SKM-1 (cell line): ENCODE data around the gene GSK3A.

ENCODE experiments used
- DNase-seq: peaks from one replicate; lab custom pipeline; 2025; ENCODE audit not compliant: unreplicated experiment; lab: John Stamatoyannopoulos, UW

GSK3A gene

DNA sequence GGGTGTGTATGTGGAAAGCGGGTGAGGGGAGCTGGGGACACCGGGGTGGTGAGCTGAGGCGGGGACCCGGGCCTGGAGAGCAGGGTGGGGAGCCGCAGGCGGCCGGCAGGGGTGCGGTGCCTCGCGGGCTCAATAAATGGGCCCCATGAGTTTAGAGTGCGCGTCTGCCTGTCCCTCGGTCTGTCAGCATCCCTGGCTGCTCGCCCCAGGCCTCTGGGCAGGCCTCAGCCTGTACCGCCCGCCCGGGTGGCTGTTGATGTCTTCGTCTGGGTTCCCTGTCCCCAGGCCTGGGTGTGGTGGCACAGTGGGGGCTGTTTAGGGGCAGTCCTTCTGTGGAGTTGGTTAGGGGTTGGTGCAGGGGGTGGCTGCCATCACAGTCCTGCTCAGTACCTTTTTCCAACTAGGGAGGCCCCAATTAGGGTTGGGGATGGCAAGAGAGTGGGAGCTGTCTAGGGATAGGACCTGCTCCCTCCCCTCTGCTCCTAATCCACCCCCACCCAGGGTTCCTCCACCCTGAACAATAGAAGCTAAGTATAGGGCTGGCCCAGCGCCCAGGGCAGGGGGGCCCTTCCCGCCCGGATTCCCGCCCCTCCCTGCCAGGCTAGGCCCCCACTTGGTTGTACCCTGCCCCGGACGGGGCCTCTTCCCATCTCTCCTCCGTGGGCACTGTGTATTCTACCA, 38.9 kb upstream of the GSK3A start:
- DNase-seq = no peak

DNA sequence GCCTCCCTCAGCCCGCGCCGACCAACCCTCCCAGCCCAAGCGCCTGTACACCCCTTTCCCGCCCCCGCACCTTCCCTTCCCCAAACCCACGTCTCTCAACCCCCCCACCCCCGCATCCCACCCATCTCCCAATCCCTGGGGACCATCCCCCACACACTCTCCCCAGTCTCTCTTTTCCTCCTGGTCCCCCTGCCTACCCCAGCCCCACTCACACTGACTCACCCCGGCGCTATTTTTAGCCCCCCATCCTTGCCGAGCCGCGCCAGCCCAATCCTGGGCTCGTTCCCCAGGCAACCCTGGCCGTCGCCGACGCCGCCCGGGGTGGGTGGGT, 38.4 kb upstream of the GSK3A start:
- DNase-seq = no peak

DNA sequence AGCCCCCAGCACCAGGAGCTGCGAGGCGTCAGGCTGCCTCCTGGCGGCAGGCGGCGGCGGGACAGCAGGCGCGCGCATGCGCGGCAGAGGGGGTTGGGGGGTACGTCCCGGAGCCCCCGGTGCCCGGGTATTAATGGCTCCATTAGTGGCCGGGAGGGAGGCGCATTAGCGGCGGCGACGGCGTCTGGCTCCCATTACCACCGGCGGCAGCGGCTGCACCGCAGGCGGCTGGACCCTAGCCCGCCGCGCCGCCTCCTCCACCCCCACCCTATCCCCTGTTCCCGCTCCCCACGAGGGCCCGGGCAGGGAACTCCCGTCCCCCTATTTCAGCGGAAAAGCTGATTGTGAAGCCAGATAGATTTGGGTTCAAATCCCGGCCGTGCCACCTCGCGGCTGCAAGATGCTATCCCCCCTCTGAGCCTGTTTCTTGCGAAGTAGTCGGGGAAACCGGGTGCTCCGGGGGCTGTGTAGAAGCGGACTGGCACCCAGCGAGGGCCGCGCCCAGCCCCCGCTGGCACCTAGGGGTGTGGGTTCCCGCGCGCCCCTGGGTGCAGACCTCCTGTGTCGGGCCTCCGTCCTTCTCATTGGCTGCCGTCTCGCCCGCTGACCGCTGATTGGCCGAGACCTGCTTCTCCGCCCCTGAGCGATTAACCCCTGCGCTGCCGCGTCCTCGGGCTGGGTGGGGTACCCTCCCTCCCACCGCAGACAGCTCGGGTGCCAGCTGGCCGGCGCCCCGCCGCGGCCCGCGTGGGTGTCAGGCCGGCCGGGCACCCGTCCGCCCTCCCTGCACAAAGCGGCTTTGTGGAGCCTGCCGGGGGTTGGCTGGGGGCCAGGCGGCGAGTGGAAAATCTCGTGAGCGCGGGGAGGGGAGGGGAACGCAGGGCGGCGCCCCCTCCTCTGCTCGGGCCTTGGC, 37.8 kb upstream of the GSK3A start:
- DNase-seq = no peak

DNA sequence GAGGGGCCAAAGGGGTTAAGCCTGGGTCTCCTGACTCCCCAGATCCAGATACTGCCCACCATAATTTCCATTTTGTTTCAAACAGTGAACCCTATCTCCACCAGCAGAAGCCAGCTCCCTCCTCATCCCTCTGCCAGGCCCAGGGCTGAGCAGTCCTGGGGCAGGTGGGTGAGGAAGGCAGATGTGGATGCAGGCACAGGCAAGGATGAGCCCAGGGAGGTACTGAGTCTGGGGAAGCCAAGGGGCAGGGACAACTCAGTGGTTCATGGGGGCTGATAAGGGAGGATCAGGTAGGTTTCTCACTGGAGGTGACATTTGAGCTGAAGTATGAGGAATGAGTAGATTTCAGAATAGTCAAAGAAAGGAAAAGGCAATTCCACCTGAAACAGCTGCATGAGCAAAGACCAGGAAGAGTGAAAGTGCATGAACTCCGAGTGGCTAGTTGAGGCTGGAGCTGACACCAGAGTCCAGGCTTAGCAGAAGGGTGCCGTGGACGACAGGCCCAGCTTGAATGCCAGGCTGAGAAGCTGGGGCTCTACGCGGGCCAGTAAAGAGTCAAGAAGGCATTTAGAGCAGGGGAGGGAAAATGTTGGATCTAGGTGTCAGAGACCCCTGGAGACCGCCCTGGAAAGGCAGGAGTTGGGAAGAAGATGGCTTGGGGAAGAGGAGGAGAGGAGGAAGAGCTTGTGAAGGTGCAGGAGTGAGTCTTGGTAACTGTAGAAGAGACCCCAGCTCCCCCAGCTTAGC, 36.9 kb upstream of the GSK3A start:
- no peak for DNase-seq

DNA sequence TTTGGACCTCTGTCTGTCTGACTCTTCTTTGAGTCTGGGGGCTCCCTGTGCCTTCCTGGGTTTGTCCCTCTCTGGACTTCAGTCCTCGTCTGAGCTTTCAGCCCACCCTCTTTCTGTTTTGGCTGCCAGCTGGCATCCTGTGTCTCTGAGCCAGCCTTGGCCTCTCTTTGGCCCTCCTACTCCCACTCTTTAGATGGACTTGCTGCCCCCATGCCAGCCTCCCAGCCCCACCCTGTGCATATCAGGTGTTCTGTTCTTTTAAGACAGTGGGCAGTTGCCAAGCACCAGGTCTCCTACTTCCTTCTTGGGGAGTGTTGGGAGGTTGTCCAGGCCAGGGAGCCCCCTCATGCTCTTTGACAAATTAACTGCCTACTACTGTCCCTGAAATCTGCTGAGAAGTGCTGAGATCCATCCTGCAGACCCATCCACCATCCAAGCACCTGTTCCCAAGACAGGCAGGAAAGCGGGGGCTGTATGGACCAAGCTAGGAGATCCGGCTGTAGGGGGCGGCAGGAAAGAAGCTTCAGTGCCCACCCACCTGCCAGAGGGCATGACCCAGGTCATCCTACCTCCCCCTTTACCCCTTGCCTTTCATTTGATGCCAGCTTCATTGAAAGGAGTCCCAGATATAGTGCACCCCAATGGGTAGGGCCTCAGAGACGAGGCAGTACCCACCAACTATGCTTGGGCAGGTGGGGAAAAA, 36.2 kb upstream of the GSK3A start:
- no peak for DNase-seq

DNA sequence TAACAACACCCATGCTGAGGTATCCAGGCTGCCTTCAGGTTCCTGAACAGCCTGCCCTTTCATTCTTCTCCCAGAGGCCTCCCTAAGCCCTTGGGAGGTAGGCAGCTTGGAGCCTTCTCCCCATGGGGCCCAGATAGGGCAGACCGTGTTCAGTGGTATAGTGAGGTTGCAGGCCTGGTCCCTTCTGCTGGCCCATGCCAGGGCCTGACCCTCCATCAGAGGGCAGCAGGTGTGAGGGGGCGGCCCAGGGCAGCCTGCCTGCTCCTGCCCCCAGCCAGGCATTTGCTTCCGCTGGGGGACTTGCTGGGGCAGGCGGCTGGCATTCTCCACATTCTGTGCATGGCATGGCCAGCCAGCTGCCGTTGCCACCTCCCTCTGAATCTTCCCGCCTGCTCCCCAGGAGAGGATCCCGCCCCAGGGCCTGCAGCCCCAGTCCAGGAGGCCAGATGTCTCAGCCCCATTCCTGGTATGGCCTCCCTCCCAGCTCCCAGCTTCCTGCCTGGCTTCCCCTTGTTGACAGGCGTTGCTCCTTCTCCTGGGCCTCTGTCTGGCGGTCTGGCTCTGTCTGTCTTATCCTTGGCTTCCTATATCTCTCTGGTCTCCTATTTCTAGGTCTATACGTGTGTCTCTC, 35.5 kb upstream of the GSK3A start:
- DNase-seq = no peak

DNA sequence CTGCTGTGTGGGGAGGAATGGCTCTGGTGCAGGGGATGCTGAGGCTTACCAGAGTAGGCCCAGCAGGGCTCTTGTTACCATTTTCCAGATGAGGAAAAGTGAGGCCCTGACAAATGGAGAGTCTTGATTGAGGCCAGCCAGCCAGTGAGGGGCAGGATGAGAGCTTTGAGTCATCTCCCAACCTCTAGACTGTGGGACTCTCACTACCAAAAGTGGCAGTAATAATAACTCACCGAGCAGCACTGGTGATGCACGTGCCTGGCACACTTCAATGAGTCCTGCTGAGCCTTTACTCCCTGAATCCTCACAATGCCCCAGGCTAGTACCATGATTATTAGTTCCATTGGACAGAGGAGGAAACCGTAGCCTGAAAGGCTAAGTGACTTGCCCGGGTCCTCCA, 34.4 kb upstream of the GSK3A start:
- no peak for DNase-seq

DNA sequence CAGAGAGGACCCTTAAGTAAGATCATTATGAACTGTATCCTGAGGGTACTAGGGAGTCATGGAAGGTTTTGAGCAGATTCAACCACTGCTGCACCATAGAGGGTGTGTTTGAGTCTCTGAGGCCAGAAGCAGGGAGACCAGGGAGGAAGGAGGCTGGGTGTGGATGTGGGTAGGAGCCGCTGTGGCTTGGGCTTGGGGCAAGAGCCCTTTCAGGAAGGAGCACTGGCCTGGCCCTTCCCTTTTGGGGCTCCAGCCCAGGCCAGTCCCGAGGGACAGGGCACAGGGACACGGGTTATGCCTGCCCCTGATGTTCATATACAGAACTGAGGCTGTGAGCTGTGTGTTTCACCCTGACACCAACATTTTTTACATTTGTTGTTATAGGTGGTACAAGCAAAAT, 33.9 kb upstream of the GSK3A start:
- DNase-seq = no peak

DNA sequence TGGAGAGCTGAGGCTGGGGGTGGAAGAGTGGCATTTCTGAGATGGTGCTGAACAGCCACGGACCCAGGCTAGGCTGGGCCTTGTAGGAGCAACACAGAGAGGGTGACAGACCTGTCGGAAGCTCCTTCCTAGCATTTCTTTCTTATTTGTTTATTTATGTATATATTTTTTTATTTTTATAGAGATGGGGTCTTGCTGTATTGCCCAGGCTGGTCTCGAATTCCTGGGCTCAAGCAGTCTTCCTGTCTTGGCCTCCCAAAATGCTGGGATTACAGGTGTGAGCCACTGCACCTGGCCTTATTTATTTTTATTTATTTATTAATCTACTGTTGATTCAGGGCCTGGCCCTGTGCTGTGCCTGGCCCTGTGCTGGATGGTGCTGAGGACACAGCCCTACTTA, 33.1 kb upstream of the GSK3A start:
- no peak for DNase-seq

DNA sequence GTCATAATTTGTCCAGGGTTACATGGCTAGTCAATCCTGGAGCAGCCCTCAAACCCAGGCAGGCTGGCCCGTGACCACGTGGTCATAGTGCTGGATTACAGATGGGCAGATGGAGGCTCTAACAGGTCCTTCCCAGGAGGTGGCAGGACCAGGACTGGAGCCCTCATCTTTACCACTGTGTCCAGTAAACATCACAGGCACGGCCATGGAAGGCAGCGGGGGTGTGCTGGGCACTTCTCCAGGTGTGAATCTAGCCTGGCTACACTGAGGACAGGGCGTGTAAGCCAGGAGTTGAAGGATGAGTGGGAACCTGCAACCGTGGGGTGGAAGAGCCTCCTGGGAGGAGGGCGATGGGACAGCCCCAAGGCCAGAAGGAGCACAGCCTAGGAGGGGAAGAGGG, 32.7 kb upstream of the GSK3A start:
- DNase-seq = no peak

DNA sequence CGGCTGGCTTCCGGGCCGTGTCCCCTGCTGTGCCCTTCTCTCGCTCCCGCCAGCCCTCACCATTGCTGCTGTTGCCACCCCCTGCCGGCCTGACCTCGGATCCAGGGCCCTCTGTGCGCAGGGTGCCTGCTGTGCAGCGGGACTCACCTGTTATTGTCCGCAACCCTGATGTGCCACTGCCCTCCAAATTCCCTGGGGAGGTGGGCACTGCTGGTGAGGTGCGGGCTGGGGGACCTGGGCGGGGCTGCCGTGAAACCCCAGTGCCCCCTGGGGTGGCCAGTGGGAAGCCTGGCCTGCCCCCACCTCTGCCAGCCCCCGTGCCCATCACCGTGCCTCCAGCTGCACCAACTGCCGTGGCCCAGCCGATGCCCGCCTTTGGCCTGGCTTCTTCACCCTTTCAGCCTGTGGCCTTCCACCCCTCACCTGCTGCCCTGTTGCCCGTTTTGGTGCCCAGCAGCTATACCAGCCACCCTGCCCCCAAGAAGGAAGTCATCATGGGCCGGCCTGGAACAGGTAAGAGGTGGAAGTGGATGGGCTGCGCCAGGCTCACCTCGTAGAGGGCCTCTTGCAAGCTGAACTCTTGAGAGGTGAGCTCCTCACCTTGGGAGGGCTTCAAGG, 31.8 kb upstream of the GSK3A start:
- DNase-seq = no peak

DNA sequence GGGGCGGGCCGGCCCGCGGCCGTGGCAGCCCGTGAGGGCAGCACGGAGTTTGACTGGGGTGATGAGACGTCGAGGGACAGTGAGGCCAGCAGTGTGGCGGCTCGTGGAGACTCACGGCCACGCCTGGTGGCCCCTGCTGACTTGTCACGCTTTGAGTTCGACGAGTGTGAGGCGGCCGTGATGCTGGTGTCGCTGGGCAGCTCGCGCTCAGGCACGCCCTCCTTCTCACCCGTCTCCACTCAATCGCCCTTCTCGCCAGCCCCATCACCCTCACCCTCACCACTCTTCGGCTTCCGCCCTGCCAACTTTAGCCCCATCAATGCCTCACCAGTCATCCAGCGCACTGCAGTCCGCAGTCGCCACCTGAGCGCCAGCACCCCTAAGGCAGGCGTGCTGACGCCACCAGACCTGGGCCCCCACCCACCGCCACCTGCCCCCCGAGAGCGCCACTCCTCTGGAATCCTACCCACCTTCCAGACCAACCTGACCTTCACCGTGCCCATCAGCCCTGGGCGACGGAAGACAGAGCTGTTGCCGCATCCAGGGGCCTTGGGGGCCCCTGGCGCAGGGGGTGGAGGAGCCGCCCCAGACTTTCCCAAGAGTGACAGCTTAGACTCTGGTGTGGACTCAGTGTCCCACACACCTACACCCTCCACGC, 31.1 kb upstream of the GSK3A start:
- DNase-seq = no peak

DNA sequence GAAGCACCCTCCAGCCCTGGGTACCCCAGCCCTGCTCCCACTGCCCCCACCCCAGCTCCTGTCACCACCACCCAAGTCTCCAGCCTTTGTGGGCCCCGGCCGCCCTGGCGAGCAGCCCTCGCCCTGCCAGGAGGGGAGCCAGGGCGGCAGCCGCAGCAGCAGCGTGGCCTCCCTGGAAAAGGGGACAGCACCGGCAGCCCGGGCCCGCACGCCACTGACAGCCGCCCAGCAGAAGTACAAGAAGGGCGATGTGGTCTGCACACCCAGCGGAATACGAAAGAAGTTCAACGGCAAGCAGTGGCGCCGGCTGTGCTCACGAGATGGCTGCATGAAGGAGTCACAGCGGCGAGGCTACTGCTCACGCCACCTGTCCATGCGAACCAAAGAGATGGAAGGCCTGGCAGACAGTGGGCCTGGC, 30.6 kb upstream of the GSK3A start:
- no peak for DNase-seq

DNA sequence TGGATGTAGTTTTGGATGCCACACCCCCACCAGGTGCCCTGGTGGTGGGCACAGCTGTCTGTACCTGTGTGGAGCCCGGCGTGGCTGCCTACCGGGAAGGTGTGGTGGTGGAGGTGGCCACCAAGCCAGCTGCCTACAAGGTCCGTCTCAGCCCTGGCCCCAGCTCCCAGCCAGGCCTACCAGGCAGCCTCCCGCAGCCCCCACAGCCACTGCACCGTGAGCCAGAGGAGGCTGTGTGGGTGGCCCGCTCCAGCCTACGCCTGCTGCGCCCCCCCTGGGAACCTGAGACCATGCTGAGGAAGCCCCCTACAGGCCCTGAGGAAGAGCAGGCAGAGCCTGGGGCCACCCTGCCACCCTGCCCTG, 30.1 kb upstream of the GSK3A start:
- DNase-seq = no peak

DNA sequence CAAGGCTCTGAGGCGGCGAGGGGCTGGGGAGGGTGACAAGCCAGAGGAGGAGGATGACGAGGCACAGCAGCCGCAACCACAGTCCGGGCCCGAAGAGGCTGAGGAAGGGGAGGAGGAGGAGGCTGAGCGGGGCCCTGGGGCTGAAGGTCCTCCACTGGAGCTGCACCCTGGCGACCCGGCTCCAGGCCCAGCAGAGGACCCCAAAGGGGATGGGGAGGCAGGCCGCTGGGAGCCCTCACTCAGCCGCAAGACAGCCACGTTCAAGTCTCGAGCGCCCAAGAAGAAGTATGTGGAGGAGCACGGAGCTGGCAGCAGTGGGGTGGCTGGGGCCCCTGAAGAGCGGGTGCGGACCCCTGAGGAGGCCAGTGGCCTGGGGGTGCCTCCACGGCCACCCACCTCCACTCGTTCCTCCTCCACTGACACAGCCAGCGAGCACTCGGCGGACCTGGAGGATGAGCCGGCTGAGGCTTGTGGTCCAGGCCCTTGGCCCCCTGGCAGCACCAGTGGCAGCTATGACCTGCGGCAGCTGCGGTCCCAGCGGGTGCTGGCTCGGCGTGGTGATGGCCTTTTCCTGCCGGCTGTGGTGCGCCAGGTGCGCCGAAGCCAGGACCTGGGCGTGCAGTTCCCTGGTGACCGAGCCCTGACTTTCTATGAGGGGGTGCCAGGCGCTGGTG, 29.6 kb upstream of the GSK3A start:
- no peak for DNase-seq

DNA sequence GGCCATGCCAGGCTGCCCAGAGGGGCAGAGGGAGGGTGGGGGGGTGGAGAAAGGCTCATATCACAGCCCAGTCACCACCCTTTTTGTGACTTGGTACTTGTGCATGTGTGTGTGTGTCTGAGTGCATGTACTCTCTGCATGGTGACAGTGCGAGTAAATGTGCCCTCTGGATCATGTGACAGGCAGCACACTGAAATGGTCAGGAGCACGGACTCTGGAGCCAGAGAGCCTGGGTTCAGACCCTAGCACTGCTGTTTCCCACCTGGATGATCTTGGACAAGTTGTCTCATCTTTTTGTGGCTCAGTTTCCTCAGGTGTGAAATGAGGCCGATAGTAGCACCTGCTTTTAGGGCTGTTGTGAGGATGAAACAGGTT, 28.6 kb upstream of the GSK3A start:
- no peak for DNase-seq

DNA sequence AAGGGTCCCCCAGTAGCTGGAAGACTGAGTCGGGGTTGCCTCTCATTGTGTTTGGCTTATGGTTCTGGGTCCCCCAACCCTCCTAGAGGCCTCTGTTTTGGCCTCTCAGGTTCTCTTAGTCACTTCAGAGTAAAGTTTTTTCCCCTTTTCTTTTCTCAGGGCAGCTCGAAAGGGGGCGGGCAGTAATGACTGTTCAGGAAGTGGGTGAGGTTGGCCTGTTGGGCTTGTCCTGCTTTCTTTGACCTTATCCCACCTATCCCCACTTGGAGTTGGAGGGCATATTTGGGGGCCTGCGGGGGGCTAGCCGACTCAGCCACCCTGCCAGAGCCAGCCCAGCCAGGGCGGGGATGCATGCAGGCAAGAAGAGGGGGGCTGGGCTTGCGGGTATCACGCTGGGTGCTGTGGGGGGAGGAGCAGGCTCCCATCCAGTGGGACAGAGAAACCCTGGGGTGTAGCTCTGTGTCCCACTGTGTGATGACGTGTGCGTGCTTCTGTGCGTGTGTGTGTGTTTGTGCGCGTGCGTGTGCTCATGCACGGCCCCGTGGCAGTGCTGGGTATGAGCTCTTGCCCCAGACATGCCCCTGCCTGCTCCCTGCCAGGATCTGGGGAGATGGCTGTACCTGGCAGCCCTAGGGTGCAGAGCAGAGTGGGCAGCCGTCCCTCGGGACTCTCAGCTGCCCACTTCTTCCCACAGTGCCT, 28.1 kb upstream of the GSK3A start:
- no peak for DNase-seq

DNA sequence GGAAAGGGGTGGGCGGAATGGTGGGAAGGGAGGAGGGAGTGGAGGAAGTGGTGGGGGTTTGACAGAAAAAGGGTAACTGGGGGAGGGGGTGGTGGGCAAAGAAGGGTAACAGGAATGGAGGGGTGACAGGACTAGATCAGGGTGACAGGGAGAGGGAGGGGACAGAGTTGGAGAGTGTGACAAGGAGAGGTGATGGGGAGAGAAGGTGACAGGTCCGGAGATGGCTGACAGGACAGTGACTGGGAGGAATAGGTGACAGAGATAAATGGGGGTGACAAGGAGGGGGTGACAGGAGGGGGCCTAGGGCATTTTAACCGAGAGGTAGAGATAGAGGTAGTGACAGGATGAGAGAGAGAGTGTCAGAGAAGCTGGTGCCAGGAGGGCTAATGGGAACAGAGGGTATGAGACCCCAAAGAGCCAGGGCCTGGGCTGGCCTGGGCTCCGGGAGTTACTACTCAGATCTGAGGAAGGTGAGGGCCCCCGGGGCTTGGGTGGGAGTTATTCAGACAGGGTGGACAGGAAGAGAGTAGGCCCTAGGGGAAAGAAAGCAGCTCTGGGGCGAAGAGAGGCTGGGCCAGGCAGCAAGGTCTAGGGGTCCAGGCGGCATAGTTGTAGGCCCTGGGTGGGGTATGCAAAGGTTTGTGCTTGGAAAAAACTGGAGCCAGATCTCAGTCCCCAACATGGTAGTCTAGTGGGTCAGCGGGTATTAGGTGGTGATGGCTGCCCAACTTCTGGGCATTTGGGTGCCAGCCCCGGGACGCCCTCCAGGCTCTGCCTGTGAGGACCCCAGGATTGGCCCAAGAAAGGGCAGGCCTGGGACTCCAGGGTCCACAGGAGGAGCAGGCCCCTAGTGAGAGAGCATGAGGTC, 27.3 kb upstream of the GSK3A start:
- no peak for DNase-seq
